Right lobe of liver (tissue), 6 donors: ENCODE data around the gene MZT2B. TPM values are rescaled to one million over a fixed set of nuclear protein-coding genes. Genes with fewer than 3 reads are reported as not detected.
"Not testable (repeated sequence)": the region's sequence is repeated elsewhere in the genome, so short reads cannot be mapped to it uniquely, and the experiment has no call there.

Source experiments
- ATAC-seq, 4 donors: fragments of 200-7000 bp; cut with Tn5 transposase; one replicate each; pipeline ENCODE4 v1.9.1; 2020; ENCODE audit warnings: mild to moderate bottlenecking in 4 of 4, moderate library complexity in 4 of 4
- DNase-seq, 3 donors: peaks; one replicate each; pipeline ENCODE4 v3.0.0-alpha.2; 2020
- H3K27ac ChIP-seq, 3 donors: fragments of 200-600 bp; one replicate each; pipeline ENCODE4 v1.8.0; 2022
- H3K27me3 ChIP-seq, 2 donors: fragments of 200-600 bp; one replicate each; pipeline ENCODE4 v1.8.0; 2022
- H3K36me3 ChIP-seq, 4 donors: fragments of 200-600 bp; sonication (generic) in 1 of 4; one replicate each; pipeline versions ENCODE4 v1.5.1 to v1.8.0; 2017 to 2022; ENCODE audit warnings: control low read depth in 1 of 4
- H3K4me1 ChIP-seq, 4 donors: fragments of 200-600 bp; sonication (generic) in 1 of 4; one replicate each; pipeline versions ENCODE4 v1.5.1 to v1.8.0; 2017 to 2022; ENCODE audit warnings: control low read depth in 1 of 4
- H3K4me3 ChIP-seq, 3 donors: fragments of 200-600 bp; one replicate each; pipeline ENCODE4 v1.8.0; 2022
- H3K9me3 ChIP-seq, 4 donors: fragments of 200-600 bp; sonication (generic) in 1 of 4; one replicate each; pipeline versions ENCODE4 v1.5.1 to v1.8.0; 2017 to 2022; ENCODE audit warnings: control low read depth in 1 of 4
- POLR2A ChIP-seq: fragments of 450-650 bp; IDR thresholded peaks from one replicate; pipeline ENCODE4 v1.6.1; 2017; ENCODE audit warnings: antibody characterized with exemption, mild to moderate bottlenecking
- WGBS: methylation state at CpG from one replicate; pipeline ENCODE4 v1.1.6; 2018; ENCODE audit warnings: low coverage, low lambda C conversion rate; ENCODE audit not compliant: insufficient coverage; ENCODE audit errors: missing lambda C conversion rate; 5-methylcytosine and 5-hydroxymethylcytosine counted together
- intact Hi-C, 2 donors: fragments of 100-400 bp; cut with DNase I; formaldehyde crosslinking; loops; one replicate each; pipeline versions ENCODE4 v1.11.2 to v1.14.1; 2022
- total RNA-seq, 6 experiments: library from RNA; depleted of rRNA in 2 of 6; stranded (reverse); fragments of >200 nt in 2 of 6; fragmentation: NEBNext Ultra II Directional in 3 of 6; extraction: Animal tissue kit (Norgen Biotek cat#: 25700) in 3 of 6; gene quantifications; one replicate each; pipeline versions ENCODE4 v1.1.0 to v1.2.4, GENCODE V29; 2016 to 2023
- TF ChIP-seq, protein P1 (sequence below), 4 donors: fragments of 200-600 bp in 3 of 4; fragments of 450-650 bp in 1 of 4; IDR thresholded peaks; one replicate each; pipeline versions ENCODE4 v1.5.1 to v1.8.0; 2016 to 2022; ENCODE audit warnings: antibody characterized with exemption in 4 of 4, mild to moderate bottlenecking in 2 of 4
- donor health status: DM: no; HTN: yes; CAD: no.
- donor health status: DM: no; HTN: no; CAD: no.
- donor health status: DM: no; HTN: no; CAD: no.
- donor health status: DM: no; HTN: yes; CAD: no.
- donor health status: DM: no; HTN: yes; CAD: no.

MZT2B gene
- total RNA-seq, 6 experiments from 2014 or later = 69.5 to 125 (median 89.1) TPM

DNA sequence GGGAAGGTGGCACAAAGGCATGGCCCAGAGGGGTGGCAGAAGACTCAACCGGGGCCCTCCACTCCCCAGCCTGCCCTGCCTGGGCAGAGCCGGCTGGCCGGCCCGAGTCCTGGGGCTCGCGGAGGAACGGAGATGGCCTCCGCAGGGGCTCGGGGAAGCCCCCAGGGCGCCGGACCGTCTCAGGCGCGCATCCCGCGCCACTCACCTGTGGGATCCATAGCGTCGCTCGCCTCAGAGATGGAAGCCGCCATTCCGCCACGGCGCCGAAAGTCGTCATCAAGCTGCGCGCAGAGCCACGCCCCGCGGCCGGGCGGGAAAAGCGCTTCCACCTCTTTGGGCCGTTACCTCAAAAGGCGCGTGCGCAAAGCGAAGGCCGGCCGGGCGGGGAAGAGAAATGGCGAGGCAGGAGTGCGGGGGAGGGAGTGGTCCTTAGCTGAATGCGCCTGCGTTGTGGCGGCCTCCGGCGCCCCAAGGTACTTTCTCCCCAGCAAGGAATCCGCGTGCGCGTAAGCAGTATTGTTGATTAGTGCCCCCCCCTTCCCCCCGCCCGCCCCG lies 660 bp upstream of the MZT2B start, which contains the start of gene SMPD4:
Gene SMPD4 (minus strand): TSS at position 278 of the 555 bp plus-strand sequence. CDS start 5,010 bp downstream, outside the sequence.
- Histone ChIP-seq H3K4me3 (peak within 1 kb of the TSS; percentile 69 to 99 (median 98)), H3K27ac (peak within 1 kb of the TSS; percentile 74 to 88 (median 83)), H3K4me1 (peaks cover 0 to 8% (median 4%) of the 10 kb centered on the region in 4 donors), H3K9me3 (no peaks in the 10 kb centered on the region), H3K27me3 (no peaks in the 10 kb centered on the region), H3K36me3 (no peaks in the 10 kb centered on the region)
- WGBS = 0% methylated on average over 6 of the region's 55 CpGs
- ATAC-seq = peak; percentile 89 to 94 (median 92)
- intact Hi-C loops = loop anchor here in 1 of 2 donors (10.0 kb wide), 1 partner anchor 153 kb away; no protein-coding TSS in a partner anchor
- TF ChIP-seq POLR2A = peak; percentile 30
- TF ChIP-seq, protein P1, sequence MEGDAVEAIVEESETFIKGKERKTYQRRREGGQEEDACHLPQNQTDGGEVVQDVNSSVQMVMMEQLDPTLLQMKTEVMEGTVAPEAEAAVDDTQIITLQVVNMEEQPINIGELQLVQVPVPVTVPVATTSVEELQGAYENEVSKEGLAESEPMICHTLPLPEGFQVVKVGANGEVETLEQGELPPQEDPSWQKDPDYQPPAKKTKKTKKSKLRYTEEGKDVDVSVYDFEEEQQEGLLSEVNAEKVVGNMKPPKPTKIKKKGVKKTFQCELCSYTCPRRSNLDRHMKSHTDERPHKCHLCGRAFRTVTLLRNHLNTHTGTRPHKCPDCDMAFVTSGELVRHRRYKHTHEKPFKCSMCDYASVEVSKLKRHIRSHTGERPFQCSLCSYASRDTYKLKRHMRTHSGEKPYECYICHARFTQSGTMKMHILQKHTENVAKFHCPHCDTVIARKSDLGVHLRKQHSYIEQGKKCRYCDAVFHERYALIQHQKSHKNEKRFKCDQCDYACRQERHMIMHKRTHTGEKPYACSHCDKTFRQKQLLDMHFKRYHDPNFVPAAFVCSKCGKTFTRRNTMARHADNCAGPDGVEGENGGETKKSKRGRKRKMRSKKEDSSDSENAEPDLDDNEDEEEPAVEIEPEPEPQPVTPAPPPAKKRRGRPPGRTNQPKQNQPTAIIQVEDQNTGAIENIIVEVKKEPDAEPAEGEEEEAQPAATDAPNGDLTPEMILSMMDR (IDR thresholded peaks at IDR 0.05) = no peak
- DNase-seq = peak; percentile 97 to 98 (median 97)

DNA sequence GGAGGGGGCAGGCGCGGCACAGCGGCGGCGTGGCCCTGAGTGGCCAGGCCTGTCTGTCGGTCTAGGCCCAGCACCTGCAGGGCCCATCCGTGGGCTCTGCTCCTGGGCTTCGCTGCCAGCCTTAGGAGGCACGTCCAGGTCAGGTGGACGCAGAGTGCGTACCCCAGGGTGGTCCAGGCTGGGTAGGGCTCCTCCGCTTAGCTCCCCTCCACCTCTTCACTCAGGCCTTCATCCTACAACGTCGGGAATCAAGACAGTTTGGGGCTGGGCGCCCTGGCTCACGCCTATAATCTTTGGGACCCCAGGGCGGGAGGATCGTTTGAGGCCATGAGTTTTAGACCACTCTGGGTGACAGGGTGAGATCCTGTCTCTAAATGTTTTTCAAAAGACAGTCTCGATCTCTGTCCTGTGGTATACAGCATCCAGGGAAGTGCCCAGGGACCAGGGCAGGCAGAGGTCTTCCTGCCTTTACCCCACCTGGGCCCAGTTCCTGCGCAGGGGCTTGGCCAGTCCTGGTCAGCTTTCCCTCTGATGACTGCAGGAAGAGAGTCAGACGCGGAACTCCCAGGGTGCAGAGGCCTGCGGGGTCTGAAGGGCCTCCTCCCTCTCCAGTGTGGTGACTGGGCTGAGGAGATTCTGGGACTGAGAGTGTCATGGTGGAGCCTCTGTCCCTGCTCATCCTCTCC lies 907 bp downstream of the MZT2B start:
- not testable (repeated sequence) for H3K4me1 ChIP-seq, H3K27ac ChIP-seq, H3K36me3 ChIP-seq, H3K27me3 ChIP-seq, ATAC-seq, H3K9me3 ChIP-seq, DNase-seq
- peak overlapping the region; percentile 69 to 99 (median 98) for H3K4me3 ChIP-seq
- no CpG with 5 or more reads among the region's 23 CpGs for WGBS
- intact Hi-C loops = loop anchor here in 1 of 2 donors (10.0 kb wide), 1 partner anchor 152 kb away; no protein-coding TSS in a partner anchor

DNA sequence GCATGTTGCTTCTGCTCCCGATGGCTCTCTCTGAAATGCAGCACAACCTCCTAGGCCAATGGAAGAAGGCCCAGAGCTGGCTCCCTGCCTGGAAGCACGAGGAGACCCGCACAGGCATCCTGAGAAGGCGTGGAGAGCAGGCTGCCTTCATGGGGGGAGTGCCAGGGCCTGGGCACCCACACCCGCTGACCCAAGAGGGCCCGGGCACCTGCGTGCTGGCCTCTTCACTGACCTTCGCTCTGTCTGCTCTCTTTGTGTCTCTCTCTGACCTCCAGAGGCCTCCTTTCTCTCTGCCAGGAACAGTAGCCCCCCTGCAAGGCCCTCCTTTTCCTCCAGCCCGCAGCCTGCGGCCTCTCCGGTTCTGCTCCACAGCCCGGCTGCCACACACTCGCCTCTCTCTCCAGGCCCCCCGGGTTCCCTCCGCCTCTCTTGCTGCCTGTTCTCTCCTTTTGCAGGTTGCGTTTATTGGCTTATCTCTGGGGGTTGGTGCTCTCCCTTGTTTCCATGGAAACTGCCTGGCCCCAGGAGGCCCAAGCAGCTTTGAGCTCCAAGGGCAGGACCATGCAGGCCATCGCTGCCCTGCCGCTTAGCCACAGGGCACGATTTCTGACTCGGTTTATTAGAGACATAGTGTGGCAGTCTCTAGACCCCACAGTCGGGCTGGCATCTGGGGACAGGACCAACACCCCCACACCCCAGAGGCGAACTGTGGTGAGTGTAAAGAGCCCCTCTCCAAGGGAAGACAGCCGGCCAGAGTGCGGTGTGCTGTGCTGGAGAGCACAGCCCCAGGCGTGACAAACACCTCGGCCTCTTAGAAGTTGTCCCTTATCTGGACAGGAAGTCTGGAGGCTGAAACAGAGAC lies 1.7 kb downstream of the MZT2B start:
- intact Hi-C loops = loop anchor here in 1 of 2 donors (10.0 kb wide), 1 partner anchor 151 kb away; no protein-coding TSS in a partner anchor
- Histone ChIP-seq H3K4me1 (peaks cover 0 to 8% (median 4%) of the 10 kb centered on the region in 4 donors), H3K27me3 (no peaks in the 10 kb centered on the region), H3K9me3 (no peaks in the 10 kb centered on the region), H3K27ac (no peak overlapping the region), H3K36me3 (no peaks in the 10 kb centered on the region), H3K4me3 (no peak overlapping the region)
- DNase-seq = no peak
- WGBS = 65% methylated on average over 6 of the region's 26 CpGs
- TF ChIP-seq POLR2A = no peak
- ATAC-seq = no peak

DNA sequence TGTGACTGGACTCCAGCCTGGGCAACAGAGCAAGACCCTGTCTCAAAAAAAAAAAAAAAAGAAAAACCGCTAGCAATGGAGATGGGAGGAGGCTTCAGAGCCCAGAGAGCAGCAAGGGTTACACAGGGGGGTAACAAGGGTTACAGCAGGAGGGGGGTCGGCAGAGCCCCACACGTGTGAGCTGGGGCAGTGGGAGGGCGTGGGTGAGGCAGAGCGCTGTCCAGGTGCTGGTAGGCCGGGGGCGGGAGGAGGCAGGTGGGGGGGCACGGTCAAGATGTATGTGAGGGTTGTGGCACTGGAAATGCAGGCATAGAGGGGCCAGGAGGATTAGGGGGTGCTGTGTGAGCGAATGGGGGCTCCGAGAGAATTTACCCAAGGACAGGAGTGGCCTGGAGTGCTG lies 3.4 kb downstream of the MZT2B start:
- intact Hi-C loops = loop anchor here in 1 of 2 donors (10.0 kb wide), 1 partner anchor 149 kb away; no protein-coding TSS in a partner anchor
- ATAC-seq (no peak), DNase-seq (no peak)
- H3K4me1 ChIP-seq = peaks cover 0 to 5% (median 2%) of the 10 kb centered on the region in 4 donors
- no peaks in the 10 kb centered on the region for H3K27me3 ChIP-seq
- no peaks in the 10 kb centered on the region for H3K36me3 ChIP-seq
- TF ChIP-seq POLR2A = no peak
- TF ChIP-seq, protein P1 (IDR thresholded peaks at IDR 0.05) = no peak
- H3K27ac ChIP-seq = no peak overlapping the region
- WGBS = 84% methylated on average over 4 of the region's 10 CpGs
- no peaks in the 10 kb centered on the region for H3K9me3 ChIP-seq
- H3K4me3 ChIP-seq = no peak overlapping the region

DNA sequence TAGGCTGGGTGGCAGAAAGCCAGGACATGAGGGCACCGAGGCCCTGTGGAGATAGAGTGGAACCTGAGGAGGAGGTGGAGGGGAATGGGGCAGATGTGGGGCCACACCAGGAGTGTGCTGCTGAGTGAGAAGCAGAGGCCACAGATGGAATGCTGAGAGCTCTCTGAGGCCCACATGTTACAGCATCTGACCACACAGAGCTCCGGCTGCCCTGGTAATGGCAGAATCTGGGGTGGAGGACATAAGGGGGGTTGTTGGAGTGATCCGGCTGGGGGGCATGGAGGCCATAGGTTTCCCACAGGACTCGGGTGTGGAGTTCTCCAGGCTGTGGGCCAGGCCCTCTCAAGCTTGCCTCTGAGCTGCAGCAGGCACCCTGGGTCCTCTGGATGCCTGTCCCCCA lies 3.8 kb downstream of the MZT2B start:
- TF ChIP-seq POLR2A = no peak
- no peaks in the 10 kb centered on the region for H3K9me3 ChIP-seq
- no peak overlapping the region for H3K4me3 ChIP-seq
- DNase-seq = no peak
- WGBS = no CpG with 5 or more reads among the region's 4 CpGs
- H3K4me1 ChIP-seq = peaks cover 0 to under 1% (median 0%) of the 10 kb centered on the region in 4 donors
- H3K27me3 ChIP-seq = no peaks in the 10 kb centered on the region
- H3K27ac ChIP-seq = no peak overlapping the region
- no peak for ATAC-seq
- intact Hi-C loops = loop anchor here in 1 of 2 donors (10.0 kb wide), 1 partner anchor 149 kb away; no protein-coding TSS in a partner anchor
- H3K36me3 ChIP-seq = peaks cover 0 to under 1% (median 0%) of the 10 kb centered on the region in 4 donors
